ENCODE data around the gene SMOC1.

DNA sequence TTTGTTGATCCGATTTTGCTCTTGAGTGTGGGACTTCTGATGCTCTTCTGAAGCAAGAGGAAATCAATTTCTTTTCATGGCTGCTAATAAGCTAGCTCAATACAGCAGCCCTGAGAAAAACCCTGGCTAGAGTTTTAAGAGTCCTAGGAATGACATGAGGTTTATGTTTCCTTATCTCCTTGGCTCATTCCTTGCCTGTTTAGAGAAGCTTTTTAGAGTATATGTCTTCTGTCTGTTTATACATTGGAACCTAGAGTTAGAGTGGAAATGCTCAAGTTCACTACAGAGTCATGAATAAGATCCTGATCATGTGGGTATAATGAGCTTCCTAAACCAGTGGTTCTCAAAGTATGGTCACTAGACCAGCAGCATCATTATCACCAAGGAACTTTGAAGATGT lies 34.5 kb downstream of the SMOC1 start:
- TF ChIP-seq, protein P1, sequence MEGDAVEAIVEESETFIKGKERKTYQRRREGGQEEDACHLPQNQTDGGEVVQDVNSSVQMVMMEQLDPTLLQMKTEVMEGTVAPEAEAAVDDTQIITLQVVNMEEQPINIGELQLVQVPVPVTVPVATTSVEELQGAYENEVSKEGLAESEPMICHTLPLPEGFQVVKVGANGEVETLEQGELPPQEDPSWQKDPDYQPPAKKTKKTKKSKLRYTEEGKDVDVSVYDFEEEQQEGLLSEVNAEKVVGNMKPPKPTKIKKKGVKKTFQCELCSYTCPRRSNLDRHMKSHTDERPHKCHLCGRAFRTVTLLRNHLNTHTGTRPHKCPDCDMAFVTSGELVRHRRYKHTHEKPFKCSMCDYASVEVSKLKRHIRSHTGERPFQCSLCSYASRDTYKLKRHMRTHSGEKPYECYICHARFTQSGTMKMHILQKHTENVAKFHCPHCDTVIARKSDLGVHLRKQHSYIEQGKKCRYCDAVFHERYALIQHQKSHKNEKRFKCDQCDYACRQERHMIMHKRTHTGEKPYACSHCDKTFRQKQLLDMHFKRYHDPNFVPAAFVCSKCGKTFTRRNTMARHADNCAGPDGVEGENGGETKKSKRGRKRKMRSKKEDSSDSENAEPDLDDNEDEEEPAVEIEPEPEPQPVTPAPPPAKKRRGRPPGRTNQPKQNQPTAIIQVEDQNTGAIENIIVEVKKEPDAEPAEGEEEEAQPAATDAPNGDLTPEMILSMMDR (IDR thresholded peaks at IDR 0.05; ENCODE audit: low read depth, low read length): no peak
- no peak for TF ChIP-seq MYC (IDR thresholded peaks at IDR 0.05; ENCODE audit: low read depth, low read length)
